Kidney (tissue), 14 donors: Measurements from ENCODE around the gene ZNF341. TPM values are rescaled to one million over a fixed set of nuclear protein-coding genes. Genes with fewer than 3 reads are reported as not detected.

Source experiments
- DNase-seq, 5 donors: peaks; one replicate each; pipeline ENCODE4 v3.0.0-alpha.2; 2013 to 2020
- FAIRE-seq: peaks from 2 replicates; lab custom pipeline; 2012; peaks lifted over from hg19 to GRCh38; lab: Jason Lieb, UNC
- H3K27ac ChIP-seq, 2 donors: one replicate each; pipeline ENCODE4 v1.7.0; 2013; ENCODE audit warnings: low read depth in 2 of 2, low read length in 2 of 2, inconsistent platforms in 1 of 2
- H3K27me3 ChIP-seq: one replicate; pipeline ENCODE4 v1.7.1; 2013; ENCODE audit warnings: low read length, inconsistent platforms; ENCODE audit not compliant: control insufficient read depth, insufficient read depth
- H3K36me3 ChIP-seq, 3 donors: one replicate each; pipeline versions ENCODE4 v1.7.0 to v1.7.1; 2013; ENCODE audit warnings: low read length in 3 of 3, control low read depth in 1 of 3, inconsistent platforms in 1 of 3; ENCODE audit not compliant: insufficient read depth in 3 of 3, control insufficient read depth in 2 of 3
- H3K4me1 ChIP-seq, 3 donors: one replicate each; pipeline versions ENCODE4 v1.7.0 to v1.7.1; 2013; ENCODE audit warnings: low read length in 3 of 3, inconsistent platforms in 1 of 3, low read depth in 1 of 3; ENCODE audit not compliant: control insufficient read depth in 2 of 3, insufficient read depth in 2 of 3
- H3K4me3 ChIP-seq, 3 donors: one replicate each; pipeline versions ENCODE4 v1.7.0 to v1.8.1; 2013; ENCODE audit warnings: low read length in 3 of 3, control low read depth in 1 of 3, inconsistent platforms in 1 of 3
- H3K9ac ChIP-seq, 3 donors: one replicate each; pipeline versions ENCODE4 v1.7.0 to v1.7.1; 2013; ENCODE audit warnings: low read length in 3 of 3, control low read depth in 1 of 3, inconsistent platforms in 1 of 3
- H3K9me3 ChIP-seq, 3 donors: one replicate each; pipeline versions ENCODE4 v1.7.0 to v1.7.1; 2013; ENCODE audit warnings: low read length in 3 of 3, control low read depth in 1 of 3, inconsistent platforms in 1 of 3; ENCODE audit not compliant: control insufficient read depth in 2 of 3, insufficient read depth in 1 of 3
- intact Hi-C: fragments of 100-400 bp; cut with DNase I; formaldehyde crosslinking; loops from one replicate; pipeline ENCODE4 v1.11.1; 2022
- polyA plus RNA-seq: library from polyadenylated mRNA; stranded (reverse); fragments of 350-450 nt; fragmentation: Illumina TruSeq; extraction: RNeasy Lipid Tissue Mini Kit (QIAGEN cat#74804); gene quantifications from one replicate; pipeline ENCODE4 v1.2.3, GENCODE V29; 2014; ENCODE audit warnings: low read depth, low replicate concordance; ENCODE audit not compliant: insufficient read depth
- total RNA-seq: library from RNA; stranded (reverse); fragmentation: NEBNext Ultra II Directional; extraction: Animal tissue kit (Norgen Biotek cat#: 25700); gene quantifications from one replicate; pipeline ENCODE4 v1.2.1, GENCODE V29; 2021
- TF ChIP-seq, protein P1 (sequence below): IDR thresholded peaks from 3 replicates; pipeline ENCODE4 v1.5.1; 2012; ENCODE audit warnings: mild to moderate bottlenecking, moderate library complexity, borderline replicate concordance; ENCODE audit not compliant: insufficient read depth; ENCODE audit errors: extremely low read depth
- donor health status: control.
- donor health status: control.
- donor health status: control.
- donor health status: control.
- donor health status: control.
- donor health status: DM: yes; HTN: yes; CAD: no.
- donor health status: Normal renal cell carcinoma (clear cell type).

Gene ZNF341
- total and polyA plus RNA-seq, 2 donors from 2014 or later = 1.5 to 2.6 TPM

- Histone ChIP-seq H3K36me3 (no peaks in the 10 kb centered on the region), H3K4me1 (peaks cover 0 to 6% (median 0%) of the 10 kb centered on the region in 3 donors), H3K9me3 (no peaks in the 10 kb centered on the region), H3K4me3 (no peak overlapping the region), H3K9ac (no peak overlapping the region), H3K27ac (no peak overlapping the region), H3K27me3 (no peaks in the 10 kb centered on the region)
- no peak for DNase-seq
- FAIRE-seq = no peak
- TF ChIP-seq, protein P1, sequence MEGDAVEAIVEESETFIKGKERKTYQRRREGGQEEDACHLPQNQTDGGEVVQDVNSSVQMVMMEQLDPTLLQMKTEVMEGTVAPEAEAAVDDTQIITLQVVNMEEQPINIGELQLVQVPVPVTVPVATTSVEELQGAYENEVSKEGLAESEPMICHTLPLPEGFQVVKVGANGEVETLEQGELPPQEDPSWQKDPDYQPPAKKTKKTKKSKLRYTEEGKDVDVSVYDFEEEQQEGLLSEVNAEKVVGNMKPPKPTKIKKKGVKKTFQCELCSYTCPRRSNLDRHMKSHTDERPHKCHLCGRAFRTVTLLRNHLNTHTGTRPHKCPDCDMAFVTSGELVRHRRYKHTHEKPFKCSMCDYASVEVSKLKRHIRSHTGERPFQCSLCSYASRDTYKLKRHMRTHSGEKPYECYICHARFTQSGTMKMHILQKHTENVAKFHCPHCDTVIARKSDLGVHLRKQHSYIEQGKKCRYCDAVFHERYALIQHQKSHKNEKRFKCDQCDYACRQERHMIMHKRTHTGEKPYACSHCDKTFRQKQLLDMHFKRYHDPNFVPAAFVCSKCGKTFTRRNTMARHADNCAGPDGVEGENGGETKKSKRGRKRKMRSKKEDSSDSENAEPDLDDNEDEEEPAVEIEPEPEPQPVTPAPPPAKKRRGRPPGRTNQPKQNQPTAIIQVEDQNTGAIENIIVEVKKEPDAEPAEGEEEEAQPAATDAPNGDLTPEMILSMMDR = no peak
- intact Hi-C loops = no loop called here
Measured at GRCh38 chr20:33687993-33688937, 43.5 kb upstream of the ZNF341 start.

- no peak overlapping the region for H3K27ac ChIP-seq
- FAIRE-seq = no peak
Measured at GRCh38 chr20:33688938-33689424, 42.8 kb upstream of the ZNF341 start.

GRCh38 chr20:33689493-33689892 lies 42.3 kb upstream of the ZNF341 start:
- intact Hi-C loops = no loop called here
- Histone ChIP-seq H3K9ac (no peak overlapping the region), H3K27ac (no peak overlapping the region), H3K4me1 (peaks cover 0 to 6% (median 0%) of the 10 kb centered on the region in 3 donors), H3K9me3 (no peaks in the 10 kb centered on the region), H3K27me3 (no peaks in the 10 kb centered on the region), H3K4me3 (no peak overlapping the region), H3K36me3 (no peaks in the 10 kb centered on the region)
- TF ChIP-seq, protein P1 = no peak
- DNase-seq = no peak
- no peak for FAIRE-seq

More at GRCh38 chr20:33688938-33689424, 42.8 kb upstream of the ZNF341 start:
- no peaks in the 10 kb centered on the region for H3K27me3 ChIP-seq
- no peaks in the 10 kb centered on the region for H3K9me3 ChIP-seq
- intact Hi-C loops = no loop called here
- no peak overlapping the region for H3K4me3 ChIP-seq
- TF ChIP-seq, protein P1 = no peak
- H3K9ac ChIP-seq = no peak overlapping the region
- H3K4me1 ChIP-seq = peaks cover 0 to 6% (median 0%) of the 10 kb centered on the region in 3 donors
- no peak for DNase-seq
- H3K36me3 ChIP-seq = no peaks in the 10 kb centered on the region
